Measurements from ENCODE around the gene NFYC.
A peak's percentile ranks its signal among the peaks of the same experiment; 100 is the strongest.

NFYC gene

DNA sequence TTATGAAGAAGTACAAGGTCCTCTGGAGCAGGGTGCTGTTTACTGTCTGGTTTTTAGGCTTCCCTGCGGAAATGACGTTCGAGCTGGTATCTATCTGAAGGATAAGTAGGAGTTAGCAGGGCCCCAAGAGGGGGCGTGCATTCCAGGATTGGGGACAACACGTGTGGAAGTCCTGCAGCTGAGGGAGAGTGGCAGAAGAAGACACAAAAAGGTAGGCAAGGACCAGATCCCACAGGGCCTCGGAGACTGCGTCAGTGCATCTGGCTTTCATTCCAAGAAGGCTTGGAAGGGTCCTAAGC lies 31.9 kb upstream of the NFYC start:
- Histone ChIP-seq H3K4me2 (ENCODE audit: low read depth, low read length, poor library complexity, severe bottlenecking) (peak overlapping the region; percentile 26), H3K4me1 (ENCODE audit: insufficient read depth, low read length, poor library complexity, severe bottlenecking) (peaks cover 48% of the 10 kb centered on the region), H4K20me1 (ENCODE audit: insufficient read depth, low read length, poor library complexity, severe bottlenecking) (peaks cover 12% of the 10 kb centered on the region), H3K4me3 (ENCODE audit: low read length, poor library complexity, severe bottlenecking) (no peak overlapping the region), H3K9ac (ENCODE audit: low read depth, low read length, poor library complexity, severe bottlenecking) (no peak overlapping the region), H3F3A (ENCODE audit: low read depth) (no peaks in the 10 kb centered on the region), H3K79me2 (ENCODE audit: insufficient read depth, low read length) (peaks cover 42% of the 10 kb centered on the region; the same call in 1 of the 2 replicates), H3K27me3 (ENCODE audit: insufficient read depth, low read length, poor library complexity, severe bottlenecking) (no peaks in the 10 kb centered on the region), H3K9me2 (replicated peaks; ENCODE audit: low read depth, low read length) (no peaks in the 10 kb centered on the region), H2AFZ (ENCODE audit: low read length) (no peak overlapping the region), H3K9me3 (ENCODE audit: insufficient read depth, low read depth, low read length) (no peaks in the 10 kb centered on the region), H3K36me3 (ENCODE audit: insufficient read depth, low read length) (no peaks in the 10 kb centered on the region)
- TF ChIP-seq, protein P1, sequence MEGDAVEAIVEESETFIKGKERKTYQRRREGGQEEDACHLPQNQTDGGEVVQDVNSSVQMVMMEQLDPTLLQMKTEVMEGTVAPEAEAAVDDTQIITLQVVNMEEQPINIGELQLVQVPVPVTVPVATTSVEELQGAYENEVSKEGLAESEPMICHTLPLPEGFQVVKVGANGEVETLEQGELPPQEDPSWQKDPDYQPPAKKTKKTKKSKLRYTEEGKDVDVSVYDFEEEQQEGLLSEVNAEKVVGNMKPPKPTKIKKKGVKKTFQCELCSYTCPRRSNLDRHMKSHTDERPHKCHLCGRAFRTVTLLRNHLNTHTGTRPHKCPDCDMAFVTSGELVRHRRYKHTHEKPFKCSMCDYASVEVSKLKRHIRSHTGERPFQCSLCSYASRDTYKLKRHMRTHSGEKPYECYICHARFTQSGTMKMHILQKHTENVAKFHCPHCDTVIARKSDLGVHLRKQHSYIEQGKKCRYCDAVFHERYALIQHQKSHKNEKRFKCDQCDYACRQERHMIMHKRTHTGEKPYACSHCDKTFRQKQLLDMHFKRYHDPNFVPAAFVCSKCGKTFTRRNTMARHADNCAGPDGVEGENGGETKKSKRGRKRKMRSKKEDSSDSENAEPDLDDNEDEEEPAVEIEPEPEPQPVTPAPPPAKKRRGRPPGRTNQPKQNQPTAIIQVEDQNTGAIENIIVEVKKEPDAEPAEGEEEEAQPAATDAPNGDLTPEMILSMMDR (conservative IDR thresholded peaks at IDR 0.05; ENCODE audit: low read length) = no peak
- no peak for TF ChIP-seq EZH2phosphoT487 (IDR thresholded peaks at IDR 0.05; ENCODE audit: borderline replicate concordance)

DNA sequence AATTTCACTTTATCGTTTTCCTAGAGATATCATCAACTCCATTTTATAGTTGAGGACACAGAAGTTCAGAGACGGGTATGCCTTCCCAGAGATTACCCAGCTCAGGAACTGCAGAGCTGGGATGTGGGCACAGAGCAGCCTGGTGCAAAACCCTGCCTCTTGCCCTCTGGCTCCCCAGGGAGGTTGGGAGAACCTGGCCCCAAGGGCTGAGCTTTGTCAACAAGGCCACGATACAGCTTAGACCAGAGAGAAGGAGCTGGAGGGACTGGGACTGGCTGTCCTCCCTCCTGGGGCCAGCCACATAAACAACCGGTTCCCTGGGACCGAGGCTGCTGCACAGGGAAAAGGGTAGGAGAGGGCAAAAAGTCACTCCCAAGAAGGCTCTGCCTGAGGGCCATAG lies 29.8 kb upstream of the NFYC start:
- Histone ChIP-seq H2AFZ (ENCODE audit: low read length) (no peak overlapping the region), H4K20me1 (ENCODE audit: insufficient read depth, low read length, poor library complexity, severe bottlenecking) (peaks cover 15% of the 10 kb centered on the region), H3K9me2 (replicated peaks; ENCODE audit: low read depth, low read length) (no peaks in the 10 kb centered on the region), H3K27me3 (ENCODE audit: insufficient read depth, low read length, poor library complexity, severe bottlenecking) (no peaks in the 10 kb centered on the region), H3K4me3 (ENCODE audit: low read length, poor library complexity, severe bottlenecking) (peak overlapping the region; percentile 74), H3K79me2 (ENCODE audit: insufficient read depth, low read length) (peaks cover 46% of the 10 kb centered on the region; the same call in 1 of the 2 replicates), H3K9me3 (ENCODE audit: insufficient read depth, low read depth, low read length) (no peaks in the 10 kb centered on the region), H3F3A (ENCODE audit: low read depth) (no peaks in the 10 kb centered on the region), H3K36me3 (ENCODE audit: insufficient read depth, low read length) (no peaks in the 10 kb centered on the region), H3K4me2 (ENCODE audit: low read depth, low read length, poor library complexity, severe bottlenecking) (peak overlapping the region; percentile 77), H3K9ac (ENCODE audit: low read depth, low read length, poor library complexity, severe bottlenecking) (no peak overlapping the region), H3K4me1 (ENCODE audit: insufficient read depth, low read length, poor library complexity, severe bottlenecking) (peaks cover 60% of the 10 kb centered on the region)
- TF ChIP-seq, protein P1 (conservative IDR thresholded peaks at IDR 0.05; ENCODE audit: low read length) = no peak
- TF ChIP-seq EZH2phosphoT487 (IDR thresholded peaks at IDR 0.05; ENCODE audit: borderline replicate concordance) = no peak

DNA sequence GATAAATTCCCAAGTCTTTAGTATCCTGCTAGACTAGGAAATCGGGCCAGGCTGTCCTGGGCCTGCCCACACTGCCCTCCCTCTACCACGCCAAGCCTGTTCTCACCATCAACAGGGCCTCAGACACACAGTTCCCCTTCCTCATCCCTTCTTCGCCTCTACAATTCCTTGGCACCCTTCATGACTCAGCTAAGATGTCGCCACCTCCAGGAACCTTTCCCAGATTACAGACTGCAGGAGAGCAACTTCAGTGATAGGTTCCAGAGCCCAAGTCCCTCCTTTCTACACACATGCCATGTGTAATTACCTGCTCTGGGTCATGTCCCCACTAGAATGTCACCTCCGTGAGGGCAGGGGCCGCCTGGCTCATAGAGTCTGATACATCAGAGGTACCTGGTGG lies 29.4 kb upstream of the NFYC start:
- H4K20me1 ChIP-seq (ENCODE audit: insufficient read depth, low read length, poor library complexity, severe bottlenecking) = peaks cover 15% of the 10 kb centered on the region
- H3K4me3 ChIP-seq (ENCODE audit: low read length, poor library complexity, severe bottlenecking) = peak overlapping the region; percentile 74
- peaks cover 46% of the 10 kb centered on the region; the same call in 1 of the 2 replicates for H3K79me2 ChIP-seq (ENCODE audit: insufficient read depth, low read length)
- H2AFZ ChIP-seq (ENCODE audit: low read length) = no peak overlapping the region
- TF ChIP-seq, protein P1 (conservative IDR thresholded peaks at IDR 0.05; ENCODE audit: low read length) = no peak
- no peak for TF ChIP-seq EZH2phosphoT487 (IDR thresholded peaks at IDR 0.05; ENCODE audit: borderline replicate concordance)
- H3K9ac ChIP-seq (ENCODE audit: low read depth, low read length, poor library complexity, severe bottlenecking) = peak overlapping the region; percentile 64
- H3K36me3 ChIP-seq (ENCODE audit: insufficient read depth, low read length) = no peaks in the 10 kb centered on the region
- H3K4me2 ChIP-seq (ENCODE audit: low read depth, low read length, poor library complexity, severe bottlenecking) = peak overlapping the region; percentile 77
- peaks cover 60% of the 10 kb centered on the region for H3K4me1 ChIP-seq (ENCODE audit: insufficient read depth, low read length, poor library complexity, severe bottlenecking)
- H3F3A ChIP-seq (ENCODE audit: low read depth) = no peaks in the 10 kb centered on the region
- no peaks in the 10 kb centered on the region for H3K9me3 ChIP-seq (ENCODE audit: insufficient read depth, low read depth, low read length)
- no peaks in the 10 kb centered on the region for H3K27me3 ChIP-seq (ENCODE audit: insufficient read depth, low read length, poor library complexity, severe bottlenecking)
- no peaks in the 10 kb centered on the region for H3K9me2 ChIP-seq (replicated peaks; ENCODE audit: low read depth, low read length)
